A172 (cell line): ENCODE measurements around the gene WFS1. TPM values are rescaled to one million over a fixed set of nuclear protein-coding genes. Genes with fewer than 3 reads are reported as not detected.
A peak's percentile ranks its signal among the peaks of the same experiment; 100 is the strongest.

ENCODE experiments used
- DNase-seq: peaks from one replicate; pipeline ENCODE4 v3.0.0-alpha.2; 2015; ENCODE audit warnings: low spot score
- total RNA-seq: library from RNA; depleted of rRNA; stranded (reverse); fragments of >200 nt; shearing (Covaris generic); gene quantifications from 2 replicates; pipeline ENCODE4 v1.2.3, GENCODE V29; 2014

WFS1 gene
- total RNA-seq, 1 experiment from 2014 or later: 54.2 TPM

DNA sequence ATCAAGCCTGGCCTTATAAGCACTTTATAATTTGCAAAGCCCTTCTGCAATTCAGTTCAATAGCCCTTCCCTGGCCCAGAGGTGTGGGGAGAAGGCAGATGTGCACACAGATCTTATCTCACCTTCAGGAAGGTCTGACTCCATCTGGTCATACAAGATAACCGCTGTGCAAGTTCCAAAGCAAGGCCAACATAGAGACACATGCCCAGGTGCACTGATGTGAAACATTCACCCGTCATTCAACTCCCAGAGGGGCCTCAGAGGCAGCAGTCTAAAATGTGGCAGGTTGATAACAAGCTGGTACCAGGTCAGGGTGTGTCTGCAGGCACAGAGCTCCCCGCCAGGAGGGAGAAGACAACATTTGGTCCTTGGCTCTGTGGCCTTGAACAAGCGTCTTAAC, 10.9 kb upstream of the WFS1 start:
- DNase-seq: no peak

DNA sequence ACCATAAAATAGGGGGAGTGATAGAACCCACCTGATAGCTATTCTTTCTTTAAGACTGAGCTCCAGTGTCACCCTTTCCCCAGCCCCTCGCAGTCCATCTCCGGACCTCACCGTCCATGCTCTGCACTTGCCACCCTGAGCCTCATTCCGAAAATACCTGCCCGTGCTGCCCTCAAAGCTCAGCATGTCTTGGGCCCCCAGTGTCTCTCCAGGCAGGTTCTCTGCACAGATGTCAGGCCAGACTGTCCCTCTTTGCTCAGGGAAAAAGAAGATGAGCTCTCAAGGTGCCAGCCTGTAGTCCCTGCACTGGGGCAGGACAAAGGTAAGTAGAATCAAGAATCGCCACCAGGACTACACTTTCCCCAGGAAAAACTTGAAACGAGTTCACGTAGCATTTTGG, 9.8 kb upstream of the WFS1 start:
- DNase-seq: no peak

DNA sequence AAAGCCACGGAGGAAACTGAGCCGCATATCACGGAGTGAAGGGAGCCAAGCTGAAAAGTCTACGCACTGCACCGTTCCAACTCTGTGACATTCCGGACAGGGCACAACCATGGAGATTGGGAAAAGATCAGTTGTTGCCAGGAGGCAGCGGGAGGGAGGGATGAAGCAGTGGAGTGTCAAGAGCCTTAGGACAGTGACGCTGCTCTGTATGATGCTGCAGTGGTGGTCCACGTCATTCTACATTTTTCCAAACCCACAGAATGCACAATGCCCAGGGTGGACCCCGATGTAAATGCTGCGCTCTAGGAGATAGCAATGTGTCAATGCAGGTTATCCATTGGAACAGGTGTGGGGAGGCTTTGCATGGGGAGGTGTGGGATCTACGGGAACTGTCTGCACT, 7.5 kb upstream of the WFS1 start:
- no peak for DNase-seq

DNA sequence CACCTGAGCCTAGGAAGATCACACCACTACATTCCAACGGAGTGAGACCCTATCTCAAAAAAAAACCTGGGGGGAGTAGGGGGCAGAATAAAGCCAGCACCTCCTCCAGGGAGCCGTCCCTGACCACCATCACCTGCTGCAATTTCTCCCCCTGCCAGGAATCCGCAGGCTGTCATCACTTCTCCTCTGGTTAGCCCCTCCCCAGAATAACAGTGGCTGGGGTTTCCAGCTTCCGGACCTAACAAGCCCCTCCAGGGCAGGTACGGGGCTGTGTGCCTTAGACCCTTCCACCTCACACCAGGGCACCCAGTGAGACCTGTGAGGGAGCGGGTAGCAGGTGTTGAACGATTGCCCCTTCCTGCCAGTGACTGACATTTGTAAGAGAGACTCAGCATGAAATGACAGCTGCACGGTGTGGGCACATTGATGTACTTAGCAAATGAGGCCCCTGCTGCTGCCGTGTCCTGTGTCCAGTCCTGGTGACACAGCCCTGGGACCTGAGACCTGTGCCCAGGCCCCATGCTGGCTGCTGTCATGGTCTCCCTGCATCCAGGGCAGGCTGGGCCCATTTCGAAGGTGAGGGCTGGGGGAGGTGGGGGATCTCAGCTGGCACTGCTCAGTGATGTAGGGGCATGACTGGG, 6.7 kb upstream of the WFS1 start:
- no peak for DNase-seq

DNA sequence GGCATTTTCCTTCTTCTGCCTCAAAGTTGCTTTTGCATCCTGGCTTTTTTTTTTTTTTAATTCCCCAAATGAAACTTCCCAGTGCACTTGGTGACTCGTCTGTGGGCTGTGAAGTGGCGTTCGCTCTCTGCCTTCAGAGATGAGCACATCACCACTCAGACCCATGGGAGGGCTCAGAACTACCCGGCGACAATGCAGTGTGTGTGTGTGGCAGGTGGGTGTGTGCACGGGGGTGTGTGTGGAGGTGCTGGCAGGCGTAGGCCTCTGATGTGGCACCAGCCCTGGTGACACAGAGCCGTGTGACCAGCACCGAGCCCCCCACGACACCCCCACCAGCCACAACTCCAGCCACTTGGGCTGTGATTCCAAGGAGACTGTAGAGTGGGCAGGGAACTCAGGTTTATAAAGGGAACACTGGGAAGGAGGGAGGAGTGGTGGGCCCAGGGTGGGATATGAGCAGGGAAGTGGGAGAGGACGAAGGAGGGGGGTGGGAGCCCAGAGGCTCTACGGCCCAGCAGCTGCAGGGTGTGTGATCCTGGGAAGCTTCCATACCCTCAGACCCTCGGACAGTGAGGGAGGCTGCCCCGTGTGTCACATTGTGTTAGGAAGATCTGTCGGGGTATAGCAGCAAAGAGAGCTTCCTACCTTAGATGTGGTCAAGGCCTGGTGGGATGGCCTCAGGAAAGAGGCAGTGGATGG, 6.0 kb upstream of the WFS1 start:
- DNase-seq: no peak

DNA sequence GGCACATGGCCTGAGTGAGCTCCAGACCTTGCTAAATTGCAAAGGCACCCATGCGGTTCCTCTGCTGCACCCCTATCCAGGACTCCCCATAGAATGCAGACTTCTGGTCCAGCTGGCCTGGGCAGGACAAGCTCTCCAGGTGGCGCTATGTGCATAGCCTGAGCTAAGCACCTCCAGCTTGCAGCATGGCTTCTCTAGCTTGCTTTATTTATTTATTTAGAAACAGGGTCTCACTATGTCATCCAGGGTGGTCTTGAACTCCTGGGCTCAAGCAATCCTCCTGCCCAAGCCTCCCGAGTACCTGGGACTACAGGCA, 5.5 kb upstream of the WFS1 start:
- DNase-seq: peak; percentile 50

DNA sequence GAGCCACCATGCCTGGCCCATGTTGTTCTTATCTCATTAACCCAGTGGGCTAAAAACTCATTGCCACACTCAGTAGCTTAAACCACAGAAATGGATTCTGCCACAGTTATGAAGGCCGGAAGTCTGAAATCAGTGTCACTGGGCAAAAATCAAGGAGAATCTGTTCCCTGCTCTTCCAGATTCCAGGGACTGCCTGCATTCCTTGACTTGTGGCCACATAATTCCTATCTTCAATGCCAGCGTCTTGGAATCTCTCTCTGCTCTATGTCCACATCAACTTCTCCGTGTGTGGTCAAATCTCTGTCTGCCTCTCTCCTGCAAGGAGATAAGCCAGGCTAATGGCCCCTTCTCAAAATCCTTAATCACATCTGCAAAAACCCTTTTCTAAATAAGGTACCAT, 4.1 kb upstream of the WFS1 start:
- no peak for DNase-seq

DNA sequence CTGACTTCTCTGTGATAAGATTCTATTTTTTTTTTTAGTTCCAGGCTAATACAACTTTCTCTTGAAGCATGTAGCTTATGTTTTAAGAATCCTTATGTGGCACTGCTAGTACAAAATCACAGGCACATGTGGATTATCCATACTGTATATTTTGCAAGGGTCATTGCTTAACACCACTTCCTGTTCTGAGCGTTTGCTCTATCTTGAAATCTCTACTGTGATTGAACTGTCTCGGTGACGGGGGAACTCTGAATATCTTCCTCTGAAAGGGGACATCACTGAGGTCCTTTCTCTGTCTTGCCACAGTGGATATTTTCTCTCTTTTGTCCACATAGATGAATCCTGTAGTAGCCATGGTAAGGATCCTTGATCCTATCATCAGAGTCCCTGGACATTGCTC, 2.1 kb upstream of the WFS1 start:
- DNase-seq: no peak

DNA sequence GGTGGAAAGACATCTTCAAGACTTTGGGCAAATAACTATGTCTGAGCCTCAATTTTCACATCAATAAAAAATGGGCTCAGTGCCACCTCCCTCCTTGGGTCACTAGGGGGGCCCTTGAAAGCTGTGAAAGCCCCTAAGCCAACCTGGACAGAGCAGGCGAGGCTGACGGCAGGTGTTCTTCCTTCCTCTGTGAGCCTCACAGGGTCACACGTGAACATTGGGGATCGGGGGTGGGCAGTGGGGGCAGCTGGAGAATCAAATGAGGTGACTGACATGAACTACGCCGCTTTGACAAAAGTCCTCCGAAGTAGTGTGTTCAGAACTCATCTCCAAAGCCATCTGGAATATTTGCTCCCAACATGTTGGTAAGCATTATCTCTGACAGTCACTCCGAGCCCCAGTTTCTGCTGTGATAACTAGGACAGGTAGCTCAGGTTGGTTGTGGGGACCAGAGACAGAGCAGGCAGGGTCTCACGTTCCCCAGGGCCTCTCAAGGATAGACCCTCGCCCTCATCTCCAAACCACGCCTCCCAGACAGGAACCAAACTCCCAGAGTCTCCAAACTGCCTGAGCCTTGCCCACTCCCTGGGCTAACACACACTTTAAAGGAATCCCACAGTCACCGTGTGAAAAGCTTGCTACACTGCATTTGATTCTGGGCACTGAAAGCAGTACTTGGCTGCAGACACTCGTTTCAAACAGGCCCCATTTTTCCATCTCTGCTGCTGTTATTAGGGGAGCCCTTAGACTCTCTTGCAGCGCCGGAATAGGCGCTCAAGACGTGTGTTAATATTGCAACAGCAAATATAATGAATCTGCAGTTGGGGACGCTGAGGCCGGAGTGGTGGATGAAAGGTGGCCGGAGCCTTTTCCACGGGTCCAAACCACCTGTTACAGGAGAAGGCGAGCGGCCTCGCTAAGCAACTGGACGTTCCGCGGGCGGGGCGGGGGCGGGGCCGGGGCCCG, 717 bp upstream of the WFS1 start:
- no peak for DNase-seq

DNA sequence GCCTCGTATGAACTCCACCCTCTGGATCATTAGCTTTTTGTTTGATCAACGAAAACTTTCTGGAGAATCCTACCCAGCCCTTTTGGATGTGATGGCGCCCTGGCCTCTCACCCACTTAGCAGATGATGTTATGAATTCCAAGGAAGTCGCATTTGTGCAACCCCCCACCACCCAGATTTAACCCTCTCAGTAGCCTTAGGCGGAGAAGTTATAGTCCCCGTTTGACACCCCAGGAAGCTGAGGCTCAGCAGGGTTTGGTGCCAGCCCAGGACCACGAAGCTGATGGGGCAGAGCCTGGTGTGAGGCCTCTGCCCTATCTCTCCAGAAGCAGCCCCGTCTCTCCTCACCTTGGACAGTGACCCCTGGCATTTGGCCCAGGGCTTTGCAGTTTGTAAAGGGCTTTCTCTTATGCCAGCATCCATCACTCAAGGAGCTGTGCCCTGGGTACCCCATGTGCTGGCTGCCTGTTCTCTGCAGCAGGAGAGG, 1.0 kb downstream of the WFS1 start:
- peak; percentile 36 for DNase-seq

DNA sequence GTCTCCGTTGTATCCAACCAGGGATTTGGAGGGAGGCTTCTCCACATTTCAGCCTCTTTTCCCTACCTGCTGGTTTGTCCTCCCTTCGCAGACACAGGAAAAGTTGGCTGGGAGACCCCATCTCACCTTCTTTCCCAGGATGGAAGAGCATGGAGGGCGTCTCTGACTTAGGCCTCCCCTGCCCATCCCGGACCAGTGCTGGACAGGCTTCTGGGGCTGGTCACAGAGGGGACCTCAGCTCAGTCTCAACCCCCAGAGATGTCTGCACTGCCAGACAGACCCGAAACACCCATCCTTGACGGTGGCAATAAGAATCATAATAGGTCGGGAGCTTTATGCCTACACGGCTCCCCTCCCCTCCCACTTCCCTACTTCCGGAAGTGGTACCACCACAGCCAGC, 1.6 kb downstream of the WFS1 start:
- peak; percentile 14 for DNase-seq

DNA sequence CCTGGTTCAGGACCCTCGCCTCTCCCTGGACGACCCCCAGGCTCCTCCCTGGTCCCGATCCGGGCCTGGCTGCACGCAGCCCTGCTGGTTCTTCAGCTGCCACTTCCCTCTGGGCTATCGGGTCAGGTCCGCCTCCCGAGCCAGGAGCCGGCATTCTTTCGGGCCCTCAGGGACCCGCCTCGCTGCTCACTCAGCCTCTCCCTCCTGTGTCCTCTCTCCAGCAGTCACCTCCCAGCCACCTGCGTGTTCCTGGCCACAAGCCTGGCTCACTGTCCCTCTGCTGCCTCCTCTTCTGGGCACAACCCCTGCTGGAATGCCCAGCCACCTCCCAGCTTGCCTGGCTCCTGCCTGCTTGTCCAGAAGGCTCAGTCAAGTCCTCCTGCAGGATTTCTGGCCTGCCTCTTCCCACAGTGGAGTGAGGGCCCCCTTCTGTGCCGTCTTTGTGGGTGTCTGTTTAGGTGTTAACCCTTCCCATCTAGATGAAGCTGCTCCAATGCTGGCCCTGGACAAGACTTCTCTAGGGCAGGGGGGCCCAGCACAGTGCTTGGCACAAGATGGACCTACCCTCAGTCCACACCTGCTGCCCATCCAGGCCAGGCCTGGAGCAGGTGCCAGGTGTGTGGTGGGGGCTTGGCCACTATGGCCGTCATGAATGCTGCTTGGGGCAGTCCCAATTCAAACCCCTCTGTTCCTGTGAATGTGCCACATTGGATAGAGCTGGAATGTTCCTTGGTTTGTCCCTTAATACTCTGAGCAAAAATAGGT, 2.2 kb downstream of the WFS1 start:
- DNase-seq: peak; percentile 35

DNA sequence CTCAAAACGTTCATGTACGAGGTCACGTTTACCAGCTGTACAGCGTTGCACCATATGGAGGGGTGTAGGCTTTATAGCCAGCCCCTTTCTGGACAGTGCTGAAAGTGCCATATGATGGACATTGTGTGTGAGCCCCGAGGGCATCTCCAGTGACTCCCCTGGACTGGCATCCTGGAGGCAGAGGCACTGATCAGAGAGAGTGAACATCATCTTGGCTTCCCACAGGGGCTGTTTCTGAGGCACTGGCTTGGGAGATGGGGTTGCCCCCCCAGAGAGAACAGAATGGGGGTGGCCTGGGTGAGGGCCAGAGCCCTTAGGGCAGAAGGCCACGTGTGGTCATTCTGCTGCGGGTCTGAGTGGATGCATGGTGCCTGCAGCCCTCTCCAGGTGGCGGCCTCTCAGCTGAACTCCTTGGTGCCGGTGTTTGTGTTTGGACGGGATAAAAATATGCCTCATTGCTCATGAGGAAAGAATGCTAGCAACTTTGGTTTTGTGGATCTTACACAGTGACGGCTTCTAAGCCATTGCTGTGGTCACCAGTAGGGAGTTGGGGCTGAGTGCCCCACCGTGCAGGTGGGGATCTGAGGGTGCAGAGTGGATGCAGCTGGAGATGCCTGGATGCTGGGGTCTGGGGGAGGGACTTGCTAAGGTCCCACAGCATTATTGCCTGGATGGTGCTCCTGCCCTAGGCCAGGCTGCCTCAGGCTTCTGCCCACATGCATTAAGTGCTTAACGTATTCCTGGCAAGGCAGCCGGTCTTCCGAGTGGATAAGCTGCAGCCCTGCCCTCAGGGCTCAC, 3.4 kb downstream of the WFS1 start:
- peak; percentile 96 for DNase-seq

DNA sequence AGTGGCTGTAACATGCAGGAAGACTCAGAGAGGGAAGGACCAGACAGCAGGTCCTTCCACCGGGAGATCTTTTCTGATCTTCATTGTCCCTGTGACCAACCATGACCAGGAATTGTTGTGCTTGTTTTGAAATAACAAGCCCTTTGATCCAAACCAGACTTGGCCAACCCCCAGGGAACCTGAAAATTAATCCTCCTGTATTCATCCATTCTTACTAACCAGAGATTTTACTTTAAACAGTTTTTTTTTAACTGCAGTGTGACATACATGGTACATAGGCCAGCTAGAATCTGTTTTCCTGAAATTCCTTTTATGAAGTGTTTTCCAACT, 4.0 kb downstream of the WFS1 start:
- no peak for DNase-seq

DNA sequence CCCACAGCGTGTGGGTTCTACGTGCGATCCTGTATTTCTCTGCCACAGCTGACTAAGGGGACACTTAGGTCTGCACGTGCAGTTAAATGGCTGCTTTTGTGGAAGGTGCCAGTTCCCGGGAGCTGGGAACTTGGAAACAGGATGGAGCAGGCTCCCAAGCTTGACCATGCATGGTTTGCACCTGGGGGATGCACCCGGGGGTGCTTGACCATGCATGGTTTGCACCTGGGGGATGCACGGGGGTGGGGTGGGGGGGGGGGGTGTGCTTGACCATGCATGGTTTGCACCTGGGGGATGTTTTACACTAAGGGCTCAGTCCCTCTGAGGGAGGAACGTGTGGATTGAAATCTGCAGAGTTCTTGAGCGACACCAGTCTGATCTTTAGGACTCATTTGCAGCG, 5.7 kb downstream of the WFS1 start:
- no peak for DNase-seq

DNA sequence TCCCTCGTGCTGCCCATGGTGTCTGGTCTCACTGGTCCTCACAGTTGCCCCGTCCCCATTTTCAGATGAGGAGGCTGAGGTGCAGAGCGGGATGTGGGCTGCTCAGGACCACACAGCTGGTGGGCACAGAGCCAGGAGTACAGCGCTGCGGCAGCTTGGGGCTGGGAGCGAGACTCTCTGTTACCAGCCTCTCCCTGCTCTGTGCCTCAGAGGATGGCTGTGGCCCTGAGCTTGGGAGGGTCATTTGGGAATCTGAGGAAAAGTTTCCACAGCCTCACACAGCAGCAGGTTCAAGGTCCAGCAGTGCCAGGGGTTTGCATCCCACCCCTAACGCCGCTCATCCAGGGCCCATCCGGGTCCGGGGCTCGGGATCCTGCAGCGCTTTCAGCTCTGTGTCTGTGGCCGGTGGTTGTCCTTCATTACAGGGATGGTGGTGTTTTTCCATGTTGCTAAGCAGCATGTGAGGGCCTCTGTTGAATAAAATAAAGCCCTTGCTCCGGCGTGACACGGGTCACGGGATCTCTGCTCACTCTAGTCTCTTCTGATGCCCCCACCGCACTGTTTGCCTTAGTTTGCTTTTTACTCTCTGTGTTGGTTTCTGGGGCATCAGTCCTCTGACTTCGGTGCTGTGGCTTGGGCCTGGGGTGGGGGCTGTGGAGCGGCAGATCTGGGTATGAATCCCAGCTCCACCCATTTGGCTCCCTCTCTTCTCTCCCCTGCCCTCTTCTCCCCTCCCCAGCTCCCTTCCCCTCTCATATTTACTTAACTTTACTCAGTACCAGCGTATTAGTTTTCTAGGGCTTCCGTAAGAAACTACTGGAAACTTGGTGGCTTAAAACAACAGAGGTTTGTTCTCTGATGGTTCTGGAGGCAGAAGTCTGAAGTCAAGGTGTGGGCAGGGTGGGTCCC, 6.5 kb downstream of the WFS1 start:
- no peak for DNase-seq

DNA sequence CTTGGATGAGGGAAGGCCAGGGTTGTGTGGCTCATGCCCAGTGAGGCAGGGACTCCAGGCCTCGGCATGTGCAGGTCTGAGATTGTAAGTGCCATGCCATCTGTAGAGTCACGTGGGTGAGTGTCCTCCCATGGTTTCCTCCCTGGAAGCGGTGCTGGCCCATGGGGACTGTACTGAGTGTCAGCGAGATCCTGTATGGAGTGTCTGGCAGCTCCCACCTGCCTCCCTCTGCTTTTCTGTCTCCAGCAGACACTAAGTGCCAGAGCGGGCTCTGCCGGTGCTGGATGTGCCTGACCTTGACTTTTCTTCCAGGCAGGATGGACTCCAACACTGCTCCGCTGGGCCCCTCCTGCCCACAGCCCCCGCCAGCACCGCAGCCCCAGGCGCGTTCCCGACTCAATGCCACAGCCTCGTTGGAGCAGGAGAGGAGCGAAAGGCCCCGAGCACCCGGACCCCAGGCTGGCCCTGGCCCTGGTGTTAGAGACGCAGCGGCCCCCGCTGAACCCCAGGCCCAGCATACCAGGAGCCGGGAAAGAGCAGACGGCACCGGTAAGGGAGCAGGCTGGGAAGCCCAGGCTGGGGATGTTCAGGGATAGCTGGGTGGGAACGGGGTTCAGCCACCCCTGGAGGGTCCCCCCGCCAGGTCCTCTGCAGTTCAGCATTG, 7.6 kb downstream of the WFS1 start:
- DNase-seq: no peak

DNA sequence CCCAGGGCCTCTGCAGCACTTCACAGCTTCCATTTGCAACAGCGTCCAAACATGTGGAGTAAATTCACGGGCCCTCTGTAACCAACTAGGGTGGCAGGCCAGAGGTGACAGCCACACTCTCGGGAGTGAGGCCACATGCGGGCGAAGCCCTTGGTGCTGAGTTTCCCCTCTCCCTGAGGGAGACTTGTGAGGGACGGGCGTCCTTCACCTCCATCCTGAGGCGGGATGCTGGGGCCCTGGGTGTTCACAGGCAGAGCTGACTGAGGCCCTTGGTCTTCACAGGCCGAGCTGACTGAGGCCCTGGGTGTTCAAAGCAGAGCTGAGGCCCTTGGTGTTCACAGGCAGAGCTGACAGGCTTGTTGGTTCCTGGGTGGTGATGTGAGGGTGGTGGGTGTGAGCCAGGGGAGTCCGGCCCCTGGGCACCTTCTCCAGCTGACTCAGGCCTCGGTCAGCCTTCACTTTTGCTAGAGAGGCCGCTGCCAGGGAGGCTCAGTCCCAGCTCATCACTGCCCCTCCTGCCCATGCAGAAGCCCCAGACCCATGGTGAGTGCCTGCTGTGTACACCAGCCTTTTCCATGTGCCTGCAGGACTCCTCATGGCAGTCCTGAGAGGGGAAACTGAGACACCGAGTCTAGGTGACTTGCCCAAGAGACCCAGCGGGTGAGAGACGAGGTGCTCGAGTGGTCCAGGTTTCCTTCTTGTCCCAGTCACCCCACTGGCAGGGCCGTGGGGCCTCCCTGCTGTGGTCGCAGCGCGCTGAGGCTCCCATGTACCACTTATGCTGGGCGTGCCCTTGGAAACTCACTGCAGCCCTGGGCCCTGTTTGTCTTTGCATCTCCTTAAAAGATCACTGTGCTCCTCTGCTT, 8.5 kb downstream of the WFS1 start:
- DNase-seq: no peak

DNA sequence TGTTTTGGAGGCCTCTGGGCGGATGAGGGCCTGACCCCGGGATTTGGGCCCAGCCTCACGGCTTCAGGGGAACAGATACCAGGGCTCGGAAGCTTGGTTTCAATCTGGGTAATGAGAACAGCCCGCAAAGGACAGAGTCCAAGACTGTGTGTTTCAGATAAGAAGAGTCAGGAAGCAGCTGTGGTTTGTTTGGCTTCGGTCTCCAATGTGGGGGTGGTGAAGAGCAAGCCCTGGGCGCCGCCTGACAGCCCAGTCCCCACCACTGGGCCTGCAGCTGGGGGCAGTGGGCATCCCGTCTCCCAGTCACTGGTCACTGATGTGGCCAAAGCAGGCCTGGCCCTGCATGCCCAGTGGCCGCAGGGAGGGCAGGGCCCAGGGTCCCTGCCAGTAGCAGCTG, 9.1 kb downstream of the WFS1 start:
- DNase-seq: peak; percentile 10
